22Rv1 (cell line): ENCODE data around the gene MRPL55.

ENCODE experiments used
- CTCF ChIP-seq: fragments of 450-650 bp; IDR thresholded peaks from 2 replicates; pipeline ENCODE4 v1.5.1; 2017; ENCODE audit warnings: mild to moderate bottlenecking
- ZFX ChIP-seq: fragments of 450-650 bp; IDR thresholded peaks from 2 replicates; pipeline ENCODE4 v1.6.1; 2017; ENCODE audit warnings: antibody characterized with exemption, borderline replicate concordance

DNA sequence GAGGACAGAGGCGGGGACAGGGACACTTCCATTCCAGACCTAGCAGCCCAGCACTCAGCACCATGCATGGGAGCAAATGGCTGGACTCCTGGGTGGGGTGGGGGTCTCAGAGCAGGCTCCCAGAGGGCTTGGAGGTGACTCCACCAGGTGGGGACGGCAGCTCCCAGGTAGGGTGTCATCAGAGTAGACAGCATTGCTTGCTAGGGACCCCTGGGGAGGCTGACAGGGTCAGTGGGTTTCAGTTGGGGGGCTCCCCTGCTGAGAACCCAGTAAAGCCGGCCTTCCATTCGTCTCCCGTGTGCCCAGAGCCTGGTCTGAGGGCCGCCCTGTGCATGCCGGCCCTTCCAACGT is 35.9 kb upstream of the MRPL55 start:
- TF ChIP-seq CTCF (no peak), ZFX (no peak)
